IPS DF 4.7 (cell line): ENCODE results near the gene ANO10.

Experiments
- DNase-seq: peaks from one replicate; pipeline ENCODE4 v3.0.0-alpha.2; 2013; ENCODE audit warnings: low spot score; ENCODE audit errors: extremely low read depth

Gene ANO10

GRCh38 chr3:43349716-43350115, 272.1 kb downstream of the ANO10 start:
- no peak for DNase-seq

DNA sequence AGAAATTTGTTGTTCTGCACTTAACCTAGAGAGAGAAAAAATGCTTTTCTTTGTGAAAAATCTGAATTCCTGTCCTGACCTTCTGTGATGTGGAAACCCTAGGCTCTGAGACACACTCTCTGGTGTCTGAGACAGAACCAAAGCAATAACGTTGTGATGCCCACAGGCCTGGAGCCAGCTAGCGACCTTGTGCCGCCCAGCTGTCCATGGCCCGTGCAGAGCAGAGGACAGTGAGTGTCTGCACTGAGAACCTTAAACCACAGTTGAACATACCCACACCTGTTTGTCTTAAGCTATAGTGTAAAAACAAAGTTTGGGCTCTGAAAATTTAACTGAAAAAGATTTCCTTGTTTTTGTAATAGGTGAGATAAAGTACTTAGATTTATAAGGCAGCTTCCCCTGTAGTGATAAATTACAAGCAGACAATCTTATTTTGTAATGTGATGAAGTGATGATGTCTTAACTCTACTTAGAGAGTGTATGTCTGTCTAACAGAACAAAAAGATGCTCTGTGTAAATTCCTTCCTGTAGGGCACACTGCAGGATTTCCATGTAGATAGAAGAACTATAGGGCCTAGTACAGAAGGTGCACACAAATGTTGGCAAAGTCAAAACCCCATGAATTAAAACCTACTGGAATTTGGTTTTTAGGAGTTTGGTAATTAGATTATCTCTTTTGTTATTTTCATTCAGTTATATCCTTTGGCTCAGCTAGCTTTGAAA, 272.8 kb downstream of the ANO10 start:
- no peak for DNase-seq

DNA sequence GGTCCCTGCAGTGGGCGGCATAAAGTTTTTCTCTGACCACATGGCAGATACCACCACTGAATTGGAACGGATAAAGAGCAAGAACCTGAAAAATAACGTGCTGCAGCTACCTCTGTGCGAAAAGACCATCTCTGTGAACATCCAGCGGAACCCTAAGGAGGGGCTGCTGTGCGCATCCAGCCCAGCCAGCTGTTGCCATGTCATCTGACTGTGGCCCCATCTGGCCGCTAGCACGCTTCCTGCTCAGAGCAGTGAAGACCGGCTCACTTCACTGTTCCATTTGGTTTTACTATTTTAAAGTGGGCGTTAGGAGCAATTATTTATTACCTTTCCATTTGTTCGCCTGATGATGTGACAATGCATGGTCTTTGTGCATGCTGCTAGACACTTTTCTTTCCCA, 273.5 kb downstream of the ANO10 start:
- no peak for DNase-seq

DNA sequence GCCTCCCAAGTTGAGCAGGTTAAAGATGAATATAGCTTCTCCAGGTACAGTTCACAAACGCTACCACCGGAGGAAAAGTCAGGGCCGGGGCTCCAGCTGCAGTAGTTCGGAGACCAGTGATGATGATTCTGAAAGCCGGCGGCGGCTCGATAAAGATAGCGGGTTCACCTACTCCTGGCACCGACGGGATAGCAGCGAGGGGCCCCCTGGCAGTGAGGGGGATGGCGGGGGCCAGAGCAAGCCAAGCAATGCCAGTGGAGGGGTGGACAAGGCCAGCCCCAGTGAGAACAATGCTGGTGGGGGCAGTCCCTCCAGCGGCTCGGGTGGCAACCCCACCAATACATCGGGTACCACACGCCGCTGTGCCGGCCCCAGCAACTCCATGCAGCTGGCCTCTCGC, 274.0 kb downstream of the ANO10 start:
- no peak for DNase-seq

GRCh38 chr3:43346978-43347749, 274.6 kb downstream of the ANO10 start:
- DNase-seq, result no peak

DNA sequence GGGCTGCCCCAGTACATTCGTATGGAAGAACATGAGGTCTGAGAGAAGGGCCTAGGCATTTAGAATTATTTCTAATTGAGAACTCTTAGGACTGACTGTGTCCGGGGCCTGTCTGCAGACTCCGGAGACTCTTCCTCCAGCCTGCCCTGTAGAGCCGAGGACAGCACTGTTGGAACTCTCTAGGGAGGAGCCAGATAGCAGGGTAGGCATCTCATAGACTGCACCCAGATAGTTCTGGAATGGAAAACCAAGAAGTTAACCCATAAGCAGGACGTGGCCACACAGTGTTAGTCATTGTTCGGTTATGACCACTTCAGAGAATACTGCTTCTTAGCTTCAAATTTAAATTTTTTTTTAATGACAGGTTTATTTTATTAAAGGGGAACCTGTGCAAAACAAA, 275.9 kb downstream of the ANO10 start:
- no peak for DNase-seq

DNA sequence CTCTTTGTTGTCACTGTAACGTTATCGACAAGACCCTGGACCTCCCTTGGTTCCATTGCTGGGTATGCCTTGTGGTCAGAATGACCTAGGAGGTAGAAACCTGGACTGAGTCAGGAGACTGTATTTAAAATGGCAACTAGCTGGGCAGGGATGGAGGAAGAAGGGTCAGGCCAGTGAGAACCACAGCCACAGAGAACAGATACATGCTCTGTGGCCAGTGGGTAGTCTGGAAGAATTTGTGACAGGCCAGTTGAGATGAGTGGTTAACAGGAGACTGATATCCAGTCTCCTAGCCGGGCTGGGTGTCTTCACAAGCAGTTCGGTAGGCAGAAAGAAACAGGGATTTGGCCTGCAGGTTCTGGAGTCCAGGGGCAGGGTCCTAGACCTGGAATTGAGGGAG, 276.6 kb downstream of the ANO10 start:
- DNase-seq, result no peak

- no peak for DNase-seq
These were observed 277.3 kb downstream of the ANO10 start for GRCh38 chr3:43344520-43344919.

DNA sequence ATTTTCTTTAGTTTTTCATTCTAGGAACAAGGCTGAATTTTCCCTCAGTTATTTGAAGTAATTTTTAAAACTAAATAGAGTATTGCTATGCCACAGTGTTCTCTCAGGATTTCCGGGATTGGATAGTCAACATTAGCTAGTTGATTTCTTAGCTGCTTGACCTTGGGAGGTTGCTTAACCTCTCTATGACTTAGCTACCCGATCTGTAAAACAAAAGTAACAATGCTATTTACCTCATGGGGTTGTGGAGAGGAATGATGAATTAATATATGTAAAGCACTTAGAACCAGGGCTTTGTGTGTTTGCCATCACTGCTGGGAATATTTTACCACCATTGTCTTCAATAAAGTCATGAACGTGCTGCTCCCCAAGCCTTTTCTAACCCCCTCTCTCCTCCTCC, 278.0 kb downstream of the ANO10 start:
- no peak for DNase-seq

DNA sequence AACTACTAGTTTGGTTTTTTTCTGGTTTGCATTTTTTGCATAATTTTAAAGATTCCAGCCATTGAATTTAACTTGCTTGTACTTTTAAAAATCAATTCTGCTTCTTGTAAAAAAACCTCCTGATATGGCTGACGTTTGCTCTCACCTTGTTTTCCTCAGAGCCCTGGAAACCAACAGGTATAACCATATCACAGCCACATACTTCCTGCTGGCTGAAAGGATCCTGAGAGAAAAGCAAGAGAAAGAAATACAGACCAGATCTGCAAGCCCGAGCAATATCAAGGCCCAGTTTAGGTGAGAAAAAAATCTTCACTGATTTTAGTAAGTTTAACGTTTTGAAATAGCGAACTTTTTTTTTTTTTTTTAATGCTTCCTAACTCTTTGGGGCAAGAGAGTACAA, 278.6 kb downstream of the ANO10 start:
- DNase-seq, result no peak

DNA sequence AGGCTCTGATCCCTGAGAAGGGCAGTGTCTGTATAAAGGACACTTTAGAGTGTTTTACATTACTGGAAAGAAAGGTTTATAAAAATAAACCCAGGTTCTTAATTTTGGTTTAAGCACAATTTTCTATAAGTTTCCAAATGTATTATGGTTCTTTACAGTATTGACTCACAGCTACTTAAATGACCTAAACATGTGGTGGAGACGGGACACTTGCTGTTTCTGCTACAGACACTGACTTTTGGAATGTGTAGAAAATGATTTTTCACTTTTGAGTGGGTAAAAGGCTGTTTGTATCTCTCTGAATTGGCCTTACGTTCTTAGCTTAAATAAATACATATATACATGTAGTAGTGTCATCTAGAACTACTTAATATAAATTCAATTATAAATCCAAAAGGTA, 280.0 kb downstream of the ANO10 start:
- DNase-seq, result no peak

- DNase-seq, result no peak
These were observed 281.4 kb downstream of the ANO10 start for GRCh38 chr3:43340403-43340802.

DNA sequence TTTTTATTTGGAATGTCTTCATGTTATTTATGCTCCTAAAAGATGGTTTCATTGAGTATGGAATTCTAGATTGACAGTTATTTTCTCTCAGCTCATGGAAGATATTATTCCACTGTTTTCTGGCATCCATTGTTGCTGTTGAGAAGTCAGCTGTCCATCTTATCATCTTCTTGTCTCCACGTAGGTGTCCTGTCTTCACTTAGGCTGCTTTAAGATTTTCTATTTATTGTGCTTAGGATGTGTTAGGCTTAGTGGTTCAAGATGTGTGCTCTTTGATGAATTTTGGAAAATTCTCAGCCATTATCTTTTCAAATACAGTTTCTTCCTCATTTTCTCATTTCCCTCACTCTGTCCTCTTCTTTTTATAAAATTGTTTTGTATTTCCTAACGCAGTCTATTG, 283.5 kb downstream of the ANO10 start:
- no peak for DNase-seq

DNA sequence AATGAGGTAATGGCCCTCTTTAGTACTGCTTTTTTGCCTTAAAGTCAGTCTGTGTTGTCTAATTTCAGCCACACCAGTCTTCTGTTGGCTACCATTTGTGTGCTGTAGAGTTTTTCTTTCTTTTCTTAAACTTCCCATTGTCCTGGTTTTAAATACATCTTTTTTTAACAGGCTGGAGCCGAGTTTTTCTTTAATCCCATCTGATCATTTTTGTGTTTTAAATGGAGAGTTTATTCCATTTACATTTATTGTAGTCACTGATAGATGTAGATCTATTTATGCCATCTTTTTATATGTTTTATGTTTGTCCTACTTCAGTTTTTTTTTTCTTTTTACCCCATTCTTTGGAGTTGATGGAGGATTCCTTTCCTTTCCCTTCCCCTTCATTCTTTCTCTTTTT, 286.0 kb downstream of the ANO10 start:
- no peak for DNase-seq

- no peak for DNase-seq
These were observed 286.8 kb downstream of the ANO10 start for GRCh38 chr3:43334976-43335375.

GRCh38 chr3:43331381-43331780, 290.4 kb downstream of the ANO10 start:
- no peak for DNase-seq

DNA sequence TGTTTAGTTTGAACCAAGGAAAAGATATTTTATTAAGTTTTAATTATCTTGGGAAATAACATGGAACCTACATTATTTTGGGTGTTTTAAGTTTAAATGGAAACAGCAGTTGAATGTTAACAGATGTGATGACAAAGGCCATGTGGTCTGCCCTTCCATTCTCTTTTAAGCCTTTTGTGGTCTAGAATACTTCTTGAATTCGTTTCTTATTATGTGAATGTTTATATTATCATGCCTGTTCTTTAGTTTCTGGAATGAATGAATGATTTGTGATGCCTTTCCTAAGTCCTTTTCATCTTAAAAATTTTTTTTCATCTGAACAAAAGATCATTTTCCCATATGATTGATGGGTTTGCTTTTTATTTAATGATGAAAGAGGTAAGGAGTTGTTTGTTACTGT, 290.8 kb downstream of the ANO10 start:
- DNase-seq, result no peak

DNA sequence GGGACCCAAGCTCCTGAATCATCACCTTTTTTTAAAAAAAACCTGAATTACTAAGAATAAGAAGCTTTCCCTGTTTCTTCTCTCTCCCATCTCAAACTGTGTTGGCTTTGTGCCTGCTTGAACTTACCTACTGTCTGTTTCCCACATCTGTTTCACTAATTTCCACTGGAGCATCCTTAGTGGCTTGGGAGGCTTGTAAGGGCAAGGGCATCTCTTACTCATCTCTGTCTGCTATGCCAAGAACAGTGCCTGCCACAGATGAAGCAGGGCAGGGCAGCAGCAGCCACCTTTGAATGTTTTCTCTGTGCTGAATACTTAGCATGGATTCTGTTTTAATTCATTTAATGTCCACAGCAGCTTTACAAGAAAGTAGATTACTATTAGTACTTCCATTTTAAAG, 293.2 kb downstream of the ANO10 start:
- no peak for DNase-seq

- no peak for DNase-seq
These were observed 294.2 kb downstream of the ANO10 start for GRCh38 chr3:43327582-43327979.

DNA sequence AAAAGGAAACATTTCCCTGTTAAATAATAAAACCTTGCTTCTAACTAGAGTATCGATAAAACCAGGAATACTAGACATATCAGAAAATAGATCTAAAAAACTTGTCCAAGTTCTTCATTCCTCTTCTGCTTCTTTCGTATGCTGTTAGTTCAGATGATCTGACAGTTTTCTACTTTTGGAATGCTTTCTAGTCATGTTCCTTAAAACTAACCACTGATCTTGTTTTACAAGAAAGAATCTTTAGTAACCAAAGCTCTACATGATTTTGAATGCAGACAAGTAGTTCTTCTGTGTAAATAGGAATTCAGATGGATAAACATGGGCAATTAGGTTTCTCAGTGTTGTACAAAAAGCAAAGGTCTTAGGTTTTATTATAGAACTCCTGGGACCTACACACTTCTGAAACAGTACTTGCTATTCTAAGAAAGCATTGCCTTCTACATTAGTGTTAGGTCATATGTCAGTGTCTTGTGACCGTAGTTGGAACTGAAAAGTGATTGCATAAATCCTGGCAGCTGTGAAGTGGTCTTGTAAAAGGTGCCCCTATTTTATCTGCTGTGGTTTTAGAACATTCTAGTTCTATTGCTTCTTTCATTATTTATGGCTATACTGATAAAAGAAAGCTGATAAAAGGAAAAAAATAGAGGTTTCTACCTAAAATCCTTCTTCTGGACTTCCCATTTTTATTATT, 294.8 kb downstream of the ANO10 start:
- no peak for DNase-seq

GRCh38 chr3:43323541-43323940, 298.3 kb downstream of the ANO10 start:
- DNase-seq, result no peak

- DNase-seq, result no peak
These were observed 301.5 kb downstream of the ANO10 start for GRCh38 chr3:43320288-43320687.

DNA sequence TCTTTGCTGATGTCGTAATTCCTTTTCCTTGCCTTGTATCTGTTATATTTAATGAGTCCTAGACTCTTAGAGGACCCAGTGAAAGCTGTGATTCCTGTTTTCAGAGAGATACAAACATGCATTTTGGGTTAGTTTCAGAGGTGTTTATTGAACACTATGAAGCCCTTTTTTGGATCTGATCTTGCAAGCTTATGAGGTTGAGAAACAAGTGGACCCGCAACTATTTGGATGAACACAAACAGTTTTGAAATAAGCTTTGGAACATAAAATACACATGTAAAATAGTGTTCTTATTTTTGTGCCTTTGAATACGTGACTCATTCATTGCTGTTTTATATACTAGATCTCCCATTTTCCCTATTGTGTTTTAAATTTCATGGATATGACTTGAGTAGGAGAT, 302.0 kb downstream of the ANO10 start:
- no peak for DNase-seq
